Stimulated activated CD8-positive, alpha-beta memory T cell treated with anti-CD3 and anti-CD28 coated beads, Interleukin-4, amount 100 ng/mL, for 24 hours (primary cell): Measurements from ENCODE around the gene MAST2.

Experiments
- DNase-seq: peaks from one replicate; pipeline ENCODE4 v3.0.0-alpha.2; 2020; ENCODE audit warnings: low read depth

MAST2 gene

DNA sequence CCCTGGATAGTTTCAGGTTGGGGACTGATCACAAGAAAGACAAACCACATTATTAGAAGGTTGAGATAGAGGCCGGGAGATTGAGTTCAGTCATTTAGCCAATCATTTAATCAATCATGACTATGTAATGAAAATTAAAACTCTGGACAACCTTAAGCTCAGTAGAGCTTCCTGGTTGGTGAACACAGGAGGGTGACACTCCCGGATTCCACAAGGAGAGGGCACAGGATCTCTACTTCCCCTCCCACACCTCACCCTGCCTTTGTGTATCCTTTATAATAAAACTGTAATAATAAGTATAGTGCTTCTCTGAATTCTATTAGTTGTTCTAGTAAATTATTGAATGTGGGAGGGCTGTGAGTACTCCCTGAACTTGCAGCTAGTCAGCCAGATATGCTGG, 178.9 kb downstream of the MAST2 start:
- no peak for DNase-seq

DNA sequence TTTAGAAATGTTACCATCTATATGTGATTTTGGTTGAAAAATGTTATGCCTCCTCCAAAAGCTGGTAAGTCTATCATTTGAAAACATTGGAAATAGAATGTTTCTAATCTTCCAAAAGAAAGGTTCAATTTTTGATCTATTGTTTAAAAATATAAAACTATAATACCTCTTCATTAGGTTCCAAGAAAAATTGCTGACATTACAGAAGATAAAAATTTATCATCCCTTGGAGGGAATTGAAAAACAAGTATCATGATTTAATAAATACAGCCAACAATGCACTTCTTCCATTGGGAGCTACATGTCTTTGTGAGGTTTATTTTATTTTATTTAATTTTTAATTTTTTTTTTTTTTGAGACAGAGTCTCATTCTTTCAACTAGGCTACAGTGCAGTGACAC, 180.6 kb downstream of the MAST2 start:
- DNase-seq, result no peak

DNA sequence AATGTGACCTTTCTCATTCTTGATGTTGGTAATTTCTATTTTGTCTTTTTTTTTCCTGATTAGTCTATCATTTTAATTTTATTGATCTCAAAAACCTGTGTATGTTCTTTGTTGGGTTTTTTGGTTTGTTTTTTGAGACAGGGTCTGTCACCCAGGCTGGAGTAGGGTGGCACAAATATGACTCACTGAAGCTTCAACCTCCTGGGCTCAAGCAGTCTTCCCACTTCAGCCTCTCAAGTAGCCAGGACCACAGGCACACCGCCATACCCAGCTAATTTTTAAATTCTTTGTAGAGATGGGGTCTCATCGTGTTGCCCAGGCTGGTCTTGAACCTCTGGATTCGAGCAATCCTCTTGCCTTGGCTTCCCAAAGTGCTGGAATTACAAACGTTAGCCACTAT, 183.8 kb downstream of the MAST2 start:
- no peak for DNase-seq

DNA sequence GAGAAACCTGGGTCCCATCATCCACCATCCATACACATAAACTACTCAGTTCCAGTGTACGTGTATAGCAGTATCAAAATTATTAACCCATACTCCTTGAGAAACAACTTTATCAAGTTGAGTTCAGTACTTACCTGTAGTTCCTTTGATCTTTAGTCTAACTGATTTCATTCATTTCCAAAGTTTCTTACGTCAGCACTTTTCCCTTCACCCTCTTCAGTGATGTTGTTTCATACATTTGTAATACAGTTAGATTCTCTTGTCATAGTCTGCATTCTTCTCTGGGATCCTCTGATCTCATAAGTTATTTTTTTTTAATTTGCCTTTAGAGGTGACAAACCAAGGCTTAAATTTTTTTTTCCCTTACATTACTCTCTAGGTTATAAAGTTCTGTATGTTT, 185.8 kb downstream of the MAST2 start:
- DNase-seq, result no peak

DNA sequence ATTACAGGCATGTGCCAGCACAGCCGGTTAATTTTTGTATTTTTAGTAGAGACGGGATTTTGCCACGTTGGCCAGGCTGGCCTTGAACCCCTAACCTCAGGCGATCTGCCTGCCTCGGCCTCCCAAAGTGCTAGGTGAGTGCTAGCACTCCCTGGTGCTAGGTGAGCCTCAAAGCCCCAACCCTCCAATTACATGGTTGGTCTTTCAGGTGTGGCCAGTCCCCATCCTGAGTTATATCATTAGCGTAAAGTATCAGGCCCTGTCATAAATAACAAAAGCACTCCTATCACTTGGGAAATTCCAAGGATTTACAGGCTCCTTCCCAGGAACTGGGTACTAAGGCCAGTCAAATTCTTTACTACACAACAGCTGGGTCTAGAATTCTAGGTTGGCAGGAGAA, 191.0 kb downstream of the MAST2 start:
- DNase-seq, result no peak

DNA sequence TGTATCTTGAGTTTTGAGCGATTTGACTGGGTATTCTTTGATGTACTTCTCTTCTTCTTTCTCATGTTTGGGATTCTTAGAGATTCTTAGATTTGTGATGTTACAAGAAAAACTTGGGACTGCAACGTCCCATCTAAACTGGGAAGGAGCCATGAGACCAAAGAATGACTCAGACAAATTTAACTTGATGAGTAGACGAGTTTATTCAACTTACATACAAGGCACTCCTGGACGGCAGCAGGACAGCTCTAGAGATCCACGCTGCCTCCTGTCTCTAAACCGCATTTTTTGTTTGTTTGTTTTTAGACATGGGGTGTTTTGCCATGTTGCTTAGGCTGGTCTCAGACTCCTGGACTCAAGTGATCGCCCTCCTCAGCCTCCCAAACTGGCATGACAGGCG, 191.9 kb downstream of the MAST2 start:
- DNase-seq, result no peak

DNA sequence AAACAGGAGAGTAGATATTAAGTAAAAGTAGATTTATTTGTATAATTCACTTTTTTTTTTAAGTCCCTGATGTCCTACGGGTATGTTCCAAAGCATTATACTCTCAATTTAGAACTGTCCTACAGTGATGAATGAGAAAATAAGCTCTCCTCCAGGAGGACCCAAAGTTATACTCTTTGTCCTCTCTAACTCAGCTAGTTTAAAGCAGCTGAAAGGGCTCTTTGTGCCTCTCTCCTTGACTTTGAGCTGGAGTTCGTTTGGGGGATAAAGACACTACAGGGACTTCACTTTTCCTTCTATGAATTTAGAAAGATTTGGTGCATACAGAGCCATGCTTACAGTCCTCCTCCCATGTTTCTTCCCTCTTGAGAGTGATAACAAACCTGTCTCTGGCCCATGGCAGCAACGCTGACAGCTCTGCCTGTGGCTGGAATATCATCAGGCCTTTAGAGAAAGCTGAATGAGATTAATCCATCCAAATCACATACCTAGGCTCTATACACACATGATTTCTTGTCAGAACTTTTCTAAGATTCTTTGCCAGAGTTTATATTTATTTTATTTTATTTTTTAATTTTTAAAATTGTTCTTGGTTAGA, 194.7 kb downstream of the MAST2 start:
- no peak for DNase-seq

DNA sequence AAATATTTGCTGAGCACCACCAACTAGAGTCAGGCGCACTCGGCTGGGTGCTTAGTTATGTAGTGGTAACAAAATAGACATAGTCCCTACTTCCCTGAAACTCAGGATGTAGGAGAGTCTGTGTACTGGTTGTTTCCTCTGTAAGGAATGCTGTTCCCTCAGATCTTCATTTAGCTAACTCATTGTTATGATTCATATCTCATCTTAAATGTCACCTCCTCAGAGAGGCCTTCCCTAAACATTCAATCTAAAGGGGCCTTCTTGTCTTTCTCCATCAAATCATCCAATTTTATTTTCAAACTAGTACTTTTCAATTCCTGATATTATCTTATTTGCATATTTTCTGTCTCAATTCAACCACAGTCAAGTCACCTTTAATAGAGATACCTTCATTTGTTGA, 196.1 kb downstream of the MAST2 start:
- no peak for DNase-seq

DNA sequence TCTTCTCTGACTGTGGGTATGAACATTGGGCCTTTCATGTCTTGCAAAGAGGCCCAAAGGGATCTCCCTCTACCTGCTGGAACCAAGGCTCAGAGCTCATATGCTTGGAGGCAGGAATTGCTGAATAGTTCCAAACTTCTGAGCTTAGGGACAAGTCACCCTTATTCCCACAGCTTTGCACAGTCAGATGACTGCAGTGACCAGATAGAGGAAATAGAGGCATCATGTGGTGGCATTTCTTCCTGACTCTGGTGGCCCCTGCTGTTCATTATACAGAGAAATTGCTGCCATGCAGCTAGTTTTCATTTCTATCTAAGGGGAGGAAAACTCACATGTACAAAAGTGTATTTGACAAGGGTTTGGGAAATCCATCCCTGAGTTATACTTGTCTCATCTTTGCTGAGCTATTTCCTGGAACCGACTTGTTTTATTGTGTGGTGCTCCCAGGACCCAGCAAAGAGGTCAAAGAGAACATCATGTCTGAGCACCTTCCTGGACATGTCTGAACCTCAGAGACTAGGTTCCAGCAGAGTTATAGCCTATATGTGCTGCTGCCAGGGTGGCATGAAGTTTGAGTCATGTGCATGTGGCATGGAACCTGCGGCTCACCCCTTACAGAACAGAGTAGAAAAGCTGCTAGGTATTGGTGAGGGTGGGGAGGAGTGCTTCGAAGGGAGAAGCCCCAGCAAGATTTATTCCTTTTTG, 197.8 kb downstream of the MAST2 start:
- no peak for DNase-seq

DNA sequence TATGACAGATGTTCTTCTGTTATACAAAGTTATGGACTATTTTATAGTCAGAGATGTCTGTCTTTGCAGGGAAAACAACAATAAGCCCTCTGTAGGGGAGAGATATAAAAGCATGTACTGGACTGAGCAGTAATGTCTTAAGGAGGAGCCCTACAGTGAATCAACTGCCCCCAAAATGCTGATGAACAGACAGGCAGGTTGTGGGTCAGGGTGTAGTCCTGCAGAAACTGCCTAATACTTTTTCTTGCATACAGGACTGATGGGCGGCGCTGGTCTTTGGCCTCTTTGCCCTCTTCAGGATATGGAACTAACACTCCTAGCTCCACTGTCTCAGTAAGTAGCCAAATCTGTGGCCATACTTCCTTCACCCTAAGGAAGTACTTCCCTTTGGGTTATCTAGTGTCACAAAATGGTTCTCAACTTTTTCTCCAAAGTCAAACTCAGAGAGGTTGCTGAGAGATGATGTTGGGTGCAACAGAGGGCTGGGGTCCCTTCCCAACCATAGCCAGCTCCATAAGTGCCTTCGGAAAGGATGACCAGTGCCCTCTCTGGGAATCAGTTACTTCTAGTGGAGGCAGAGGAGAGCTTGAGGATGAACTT, 199.2 kb downstream of the MAST2 start:
- DNase-seq, result no peak

DNA sequence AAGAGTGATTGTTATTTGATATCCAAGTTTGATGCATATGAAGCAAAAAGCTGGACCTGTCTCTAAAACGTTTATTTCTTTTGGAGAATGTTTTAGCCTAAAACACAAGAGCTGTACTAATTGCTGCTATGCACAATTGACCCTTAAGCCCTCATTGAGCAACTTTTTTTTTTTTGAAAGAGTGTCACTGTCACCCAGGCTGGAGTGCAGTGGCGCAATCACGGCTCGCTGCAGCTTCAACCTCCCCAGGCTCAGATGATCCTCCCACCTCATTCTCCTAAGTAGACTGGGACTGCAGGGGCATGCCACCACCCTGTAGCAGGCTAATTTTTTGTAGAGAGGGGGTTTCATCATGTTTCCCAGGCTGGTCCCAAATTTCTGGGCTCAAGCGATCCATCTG, 199.9 kb downstream of the MAST2 start:
- DNase-seq, result no peak

DNA sequence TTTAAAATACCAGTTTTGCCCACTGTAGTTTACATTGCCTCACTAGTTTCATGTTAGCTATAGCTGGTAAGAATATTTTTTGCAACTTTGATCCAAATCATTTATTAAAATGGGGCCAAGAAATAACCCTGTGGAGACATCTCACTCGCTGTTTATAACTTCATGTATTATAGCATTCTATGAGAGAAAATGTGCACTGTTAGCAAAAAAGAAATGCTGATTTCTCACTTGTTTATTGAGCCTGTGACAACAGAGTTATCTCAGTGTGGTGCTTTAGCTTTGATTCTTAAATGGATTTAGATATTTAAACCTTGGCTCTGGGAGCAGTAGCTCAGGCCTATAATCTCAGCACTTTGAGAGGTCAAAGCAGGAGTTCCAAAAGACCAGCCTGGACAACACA, 201.1 kb downstream of the MAST2 start:
- DNase-seq, result no peak

DNA sequence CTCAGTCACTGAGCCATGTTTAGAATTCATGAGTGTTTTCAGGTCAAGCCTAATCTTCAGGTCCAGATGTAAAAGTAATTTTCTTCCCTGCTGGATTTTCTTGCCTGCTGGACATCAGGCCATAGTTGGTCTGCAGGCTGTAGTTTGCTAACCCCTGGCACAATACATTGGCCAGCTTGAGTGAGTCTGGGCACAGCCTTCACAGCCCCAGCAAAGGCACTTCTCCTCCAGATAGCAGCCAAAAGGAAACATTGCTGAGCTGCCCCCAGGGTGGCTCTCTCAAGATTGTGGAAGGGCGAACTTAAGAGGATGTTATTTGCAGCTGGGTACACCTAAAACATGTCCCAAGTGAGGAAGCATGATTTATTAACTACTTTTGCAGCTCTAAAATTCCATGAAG, 202.2 kb downstream of the MAST2 start:
- no peak for DNase-seq

DNA sequence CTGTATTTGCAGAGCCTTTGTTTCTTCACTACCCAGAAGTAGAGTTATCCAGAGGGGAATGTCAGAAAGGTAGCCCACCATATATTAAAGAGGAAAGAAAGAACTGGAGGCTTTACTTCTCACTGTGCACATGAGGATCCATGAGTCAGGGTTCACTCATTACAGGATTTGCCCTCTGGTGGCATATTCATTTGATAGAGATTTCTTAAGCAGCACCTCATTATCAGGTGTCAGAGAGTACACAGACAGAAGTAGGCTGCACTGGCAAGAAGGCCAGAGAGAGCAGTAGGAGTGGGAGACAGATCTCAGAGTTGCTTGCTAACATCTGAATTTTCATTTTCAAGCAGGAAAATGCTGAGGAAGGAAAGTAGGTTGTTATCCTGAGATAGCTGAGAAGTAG, 205.2 kb downstream of the MAST2 start:
- DNase-seq, result no peak

DNA sequence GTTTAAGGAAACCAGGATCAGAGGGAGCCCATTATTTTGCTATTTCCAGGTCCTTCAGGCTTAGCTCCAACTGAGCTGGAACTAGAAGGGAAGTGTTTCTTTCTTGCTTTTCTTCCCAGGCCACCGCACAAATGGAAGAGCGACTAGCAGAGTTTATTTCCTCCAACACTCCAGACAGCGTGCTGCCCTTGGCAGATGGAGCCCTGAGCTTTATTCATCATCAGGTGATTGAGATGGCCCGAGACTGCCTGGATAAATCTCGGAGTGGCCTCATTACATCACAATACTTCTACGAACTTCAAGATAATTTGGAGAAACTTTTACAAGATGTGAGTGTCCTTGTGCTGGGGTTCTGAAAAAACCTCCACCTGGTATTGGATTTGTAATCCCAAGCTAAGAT, 207.2 kb downstream of the MAST2 start:
- no peak for DNase-seq

DNA sequence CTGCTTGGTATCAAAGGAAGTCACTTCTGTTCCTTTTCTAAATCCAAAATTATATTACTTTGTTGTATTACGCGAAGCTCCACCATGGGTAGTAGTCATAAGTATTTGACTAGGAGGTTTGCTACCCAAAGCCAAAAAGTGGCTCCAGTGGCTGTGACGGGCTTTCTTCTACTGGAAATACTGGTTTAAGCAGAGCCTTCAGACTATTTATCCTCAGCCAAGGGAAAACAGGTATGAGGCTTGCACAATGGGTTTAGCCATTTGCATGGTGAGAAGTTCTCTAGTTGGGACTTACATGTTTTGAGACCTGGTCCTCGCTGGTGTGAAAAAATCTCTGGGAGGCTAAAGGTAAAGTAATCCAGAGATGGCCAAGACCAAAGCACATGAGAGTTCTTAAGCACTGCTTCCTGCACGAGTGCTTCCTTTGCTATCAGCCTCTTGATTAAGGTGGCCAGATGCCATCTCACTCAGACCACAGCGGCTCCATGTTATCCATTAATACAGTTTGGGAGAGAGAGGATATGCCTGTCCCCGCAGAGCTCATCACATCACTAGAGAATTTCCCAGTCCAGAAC, 207.8 kb downstream of the MAST2 start:
- DNase-seq, result no peak

DNA sequence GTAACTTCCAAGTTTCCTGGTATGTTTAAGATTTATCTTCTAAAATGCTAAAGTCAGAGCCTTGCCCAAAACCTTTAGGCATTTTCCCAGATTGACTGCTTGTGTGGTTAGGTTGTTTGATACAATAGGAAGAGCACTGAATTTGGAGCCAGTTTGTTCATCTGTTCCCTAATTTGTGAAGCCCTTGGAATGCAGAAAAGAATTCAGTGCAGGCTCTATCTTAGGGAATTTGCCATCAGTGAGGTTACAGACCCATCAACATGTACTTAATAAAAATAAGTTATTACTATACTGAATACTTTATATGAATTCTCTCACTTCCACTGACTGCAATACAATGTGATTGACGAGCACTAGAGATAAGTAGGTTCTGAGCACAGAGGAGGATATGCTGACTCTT, 208.8 kb downstream of the MAST2 start:
- no peak for DNase-seq

DNA sequence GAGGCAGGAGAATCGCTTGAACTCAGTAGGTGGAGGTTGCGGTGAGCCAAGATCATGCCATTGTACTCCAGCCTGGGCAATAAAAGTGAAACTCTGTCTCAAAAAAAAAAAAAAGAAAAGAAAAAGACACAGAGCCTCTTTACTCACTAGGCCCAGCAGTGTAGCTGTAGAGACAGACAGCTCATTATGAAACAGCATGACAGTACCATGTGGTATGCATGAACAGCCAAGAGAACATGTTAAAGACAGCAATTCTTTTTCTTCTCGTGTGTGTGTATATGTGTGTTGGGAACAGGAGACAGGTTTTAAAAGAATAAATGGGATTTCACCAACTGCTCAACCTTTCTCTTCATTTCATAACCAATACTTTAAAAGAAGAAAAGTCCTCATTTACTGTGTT, 210.2 kb downstream of the MAST2 start:
- no peak for DNase-seq

DNA sequence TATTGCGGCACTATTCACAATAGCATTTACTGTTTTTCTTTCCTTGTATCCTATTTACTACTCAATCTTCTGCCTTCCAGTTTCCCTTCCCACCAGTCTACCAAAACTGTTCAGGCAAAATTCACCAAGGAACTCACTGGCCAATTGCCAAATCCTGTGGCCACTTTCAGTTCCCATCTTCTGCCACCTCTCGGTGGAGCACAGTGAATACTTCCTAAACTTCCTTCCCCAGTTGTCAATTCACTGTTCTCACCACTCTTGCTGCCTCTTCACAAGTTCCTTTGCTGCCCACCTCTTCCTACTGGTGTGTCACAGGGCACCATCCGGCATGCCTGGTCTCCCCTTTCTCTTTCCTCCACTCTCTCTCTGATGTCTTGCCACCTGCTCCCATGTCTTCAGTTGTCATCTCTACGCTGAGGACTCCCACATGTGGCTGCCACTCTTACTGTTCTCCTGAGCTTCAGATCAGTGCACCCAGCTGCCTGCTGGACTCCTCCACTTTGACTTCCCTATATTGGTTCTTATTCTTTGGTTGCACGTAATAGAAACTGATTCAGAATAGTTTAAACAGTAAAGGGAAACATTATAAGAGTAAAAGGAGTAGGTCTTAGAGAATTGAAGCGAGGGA, 214.6 kb downstream of the MAST2 start:
- DNase-seq, result no peak

DNA sequence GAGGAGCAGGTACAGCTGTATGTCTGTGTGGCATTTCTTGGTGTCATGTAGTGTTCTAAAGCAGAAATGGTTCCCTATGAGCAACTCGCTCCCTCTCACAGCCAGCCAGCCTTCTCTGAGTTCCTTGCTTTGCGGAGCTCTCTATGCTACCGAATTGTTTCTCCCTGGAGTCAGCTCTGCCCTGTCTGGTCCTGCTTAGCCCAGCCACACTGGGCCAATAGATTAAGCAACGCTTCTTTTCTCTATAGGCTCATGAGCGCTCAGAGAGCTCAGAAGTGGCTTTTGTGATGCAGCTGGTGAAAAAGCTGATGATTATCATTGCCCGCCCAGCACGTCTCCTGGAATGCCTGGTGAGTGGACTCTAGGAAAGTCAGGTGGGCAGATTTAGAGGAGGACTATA, 215.9 kb downstream of the MAST2 start:
- DNase-seq, result no peak

DNA sequence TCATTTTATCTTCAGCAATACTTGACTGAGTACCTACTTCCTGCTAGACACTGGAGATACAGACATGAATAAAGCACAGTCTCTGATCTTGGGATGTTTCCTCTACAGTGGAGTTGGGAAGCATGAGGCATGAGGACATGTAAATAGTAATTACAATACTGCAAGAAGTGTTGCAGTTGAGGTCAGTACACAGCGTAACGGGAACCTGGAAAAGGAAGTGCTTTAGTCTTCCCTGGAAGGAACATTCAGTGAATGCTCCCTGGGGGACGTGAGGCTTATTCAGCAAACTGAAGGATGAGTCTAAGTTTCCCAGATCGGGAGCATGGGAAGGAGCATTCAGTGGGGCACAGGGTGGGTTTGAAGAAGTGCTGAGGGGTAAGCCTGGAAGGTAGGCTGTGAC, 216.6 kb downstream of the MAST2 start:
- DNase-seq, result no peak

DNA sequence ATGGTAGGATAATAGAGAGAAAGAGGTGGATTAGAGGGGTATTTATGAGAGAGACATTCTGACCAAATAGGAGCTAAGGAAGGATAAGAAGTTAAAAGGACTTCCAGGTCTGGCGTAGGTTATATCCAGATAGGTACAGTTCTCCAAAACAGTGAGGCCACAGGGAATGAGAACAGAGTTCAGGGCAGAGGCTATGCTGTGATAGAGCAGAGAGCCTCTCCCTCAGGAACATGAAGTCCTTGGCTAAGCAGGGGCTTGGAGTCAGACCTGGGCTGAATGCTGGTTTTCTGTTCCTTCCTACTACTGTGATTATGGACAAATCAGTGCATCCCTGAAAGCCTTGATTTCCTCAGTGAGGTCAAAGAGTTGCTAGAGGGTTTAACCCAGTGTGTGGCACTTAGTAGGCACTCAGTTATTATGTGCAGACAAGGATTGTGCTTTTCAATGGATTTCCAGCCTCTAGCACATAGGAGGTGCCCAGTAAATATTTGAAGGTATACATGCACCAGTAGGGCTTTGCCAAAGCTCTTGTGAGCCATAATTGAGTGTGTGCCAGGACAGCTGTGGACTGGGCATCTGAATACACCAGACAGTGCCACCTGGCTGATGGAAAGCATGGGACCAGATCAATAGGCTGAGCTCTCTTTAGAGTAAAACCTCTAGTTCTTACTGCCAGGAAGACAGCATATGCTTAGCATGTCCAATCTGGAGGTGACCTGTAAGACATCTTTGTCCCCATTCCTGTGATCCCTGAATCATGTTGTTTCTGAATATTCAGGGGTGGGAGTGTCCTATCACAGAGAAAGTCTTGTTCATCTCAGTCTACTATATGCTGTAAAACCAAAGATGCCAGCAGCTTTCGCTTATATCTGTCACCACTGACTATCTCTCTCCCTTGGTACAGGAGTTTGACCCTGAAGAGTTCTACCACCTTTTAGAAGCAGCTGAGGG, 217.9 kb downstream of the MAST2 start:
- no peak for DNase-seq
